Measurements from ENCODE around the gene SFTA2. TPM values are rescaled to one million over a fixed set of nuclear protein-coding genes. Genes with fewer than 3 reads are reported as not detected.

The SFTA2 gene
- polyA plus RNA-seq, 1 donor (not counting 4 experiments of a cell fraction or from before 2014, with no cell fraction given) = not detected

DNA sequence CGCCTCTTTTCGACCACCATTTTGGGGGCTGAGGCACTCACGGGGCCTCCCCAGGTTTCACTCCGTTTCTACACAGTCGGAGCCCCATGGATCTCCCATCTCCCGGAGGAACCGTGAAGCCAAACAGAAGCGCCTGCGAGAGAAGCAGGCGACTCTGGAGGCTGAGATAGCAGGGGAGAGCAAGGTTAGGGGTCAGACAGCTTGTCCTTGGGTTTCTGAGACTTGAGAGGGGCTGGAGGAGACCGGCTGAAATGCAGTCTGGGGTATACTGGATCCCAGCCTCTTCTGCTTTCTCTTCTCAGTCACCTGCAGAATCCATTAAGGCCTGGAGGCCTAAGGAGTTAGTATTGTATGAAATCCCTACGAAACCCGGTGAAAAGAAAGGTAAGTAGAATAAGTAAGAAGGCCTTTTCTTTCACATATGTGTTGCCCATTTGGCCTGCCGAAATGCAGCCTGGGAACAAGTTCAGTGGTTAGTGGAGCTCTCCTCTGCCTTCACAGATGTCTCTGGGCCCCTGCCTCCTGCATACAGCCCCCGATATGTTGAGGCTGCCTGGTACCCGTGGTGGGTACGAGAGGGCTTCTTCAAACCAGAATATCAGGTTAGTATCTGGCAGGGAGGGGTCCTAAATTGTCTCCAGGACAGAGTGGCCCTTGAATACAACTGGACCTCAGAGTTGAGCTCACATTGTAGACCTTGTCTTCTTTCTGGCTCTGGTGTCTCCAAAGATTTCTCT, 16.9 kb downstream of the SFTA2 start:
- Histone ChIP-seq H3K36me3 (ENCODE audit: control insufficient read depth in 2 of 2, extremely low read depth in 1 of 2, insufficient read depth in 2 of 2, low read length in 2 of 2) (peaks cover 26 to 27% of the 10 kb centered on the region in 2 experiments), H2AFZ (ENCODE audit: control insufficient read depth, low read length) (peak overlapping the region; percentile 75), H3K4me2 (ENCODE audit: control insufficient read depth, extremely low read depth, insufficient read depth, low read depth, low read length) (peak overlapping the region; percentile 96), H3K27ac (ENCODE audit: control insufficient read depth, insufficient read depth, low read length) (peak overlapping the region; percentile 59), H3K9me3 (ENCODE audit: control insufficient read depth, low read depth, low read length) (no peaks in the 10 kb centered on the region), H3K9ac (ENCODE audit: control insufficient read depth, extremely low read depth, insufficient read depth, low read length) (peak overlapping the region; percentile 87), H3K9me1 (ENCODE audit: control insufficient read depth, extremely low read depth, insufficient read depth, low read length) (no peaks in the 10 kb centered on the region), H3K79me2 (ENCODE audit: control insufficient read depth, insufficient read depth, low read length) (no peaks in the 10 kb centered on the region), H4K20me1 (ENCODE audit: control insufficient read depth, extremely low read depth, insufficient read depth, low read length) (no peaks in the 10 kb centered on the region), H3K27me3 (ENCODE audit: control insufficient read depth, extremely low read depth, insufficient read depth, low read length) (no peaks in the 10 kb centered on the region), H3K4me1 (ENCODE audit: control insufficient read depth, extremely low read depth, insufficient read depth, low read length) (peaks cover 22% of the 10 kb centered on the region), H3K4me3 (ENCODE audit: control insufficient read depth in 2 of 3, extremely low read depth in 1 of 3, insufficient read depth in 2 of 3, low read depth in 1 of 3, low read length in 3 of 3) (peak overlapping the region; percentile 45 to 77 (median 72))
- DNase-seq (ENCODE audit: low read depth, low spot score) = no peak
- dilution Hi-C loops (cut with MboI; ENCODE audit: extremely low pct_ligation_motif_present, low sequenced_read_pairs) = no loop called here
- TF ChIP-seq, protein P1, sequence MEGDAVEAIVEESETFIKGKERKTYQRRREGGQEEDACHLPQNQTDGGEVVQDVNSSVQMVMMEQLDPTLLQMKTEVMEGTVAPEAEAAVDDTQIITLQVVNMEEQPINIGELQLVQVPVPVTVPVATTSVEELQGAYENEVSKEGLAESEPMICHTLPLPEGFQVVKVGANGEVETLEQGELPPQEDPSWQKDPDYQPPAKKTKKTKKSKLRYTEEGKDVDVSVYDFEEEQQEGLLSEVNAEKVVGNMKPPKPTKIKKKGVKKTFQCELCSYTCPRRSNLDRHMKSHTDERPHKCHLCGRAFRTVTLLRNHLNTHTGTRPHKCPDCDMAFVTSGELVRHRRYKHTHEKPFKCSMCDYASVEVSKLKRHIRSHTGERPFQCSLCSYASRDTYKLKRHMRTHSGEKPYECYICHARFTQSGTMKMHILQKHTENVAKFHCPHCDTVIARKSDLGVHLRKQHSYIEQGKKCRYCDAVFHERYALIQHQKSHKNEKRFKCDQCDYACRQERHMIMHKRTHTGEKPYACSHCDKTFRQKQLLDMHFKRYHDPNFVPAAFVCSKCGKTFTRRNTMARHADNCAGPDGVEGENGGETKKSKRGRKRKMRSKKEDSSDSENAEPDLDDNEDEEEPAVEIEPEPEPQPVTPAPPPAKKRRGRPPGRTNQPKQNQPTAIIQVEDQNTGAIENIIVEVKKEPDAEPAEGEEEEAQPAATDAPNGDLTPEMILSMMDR (optimal IDR thresholded peaks at IDR 0.05 in 1 of 3, IDR thresholded peaks at IDR 0.05 in 1 of 3, conservative IDR thresholded peaks at IDR 0.05 in 1 of 3; ENCODE audit: extremely low read depth in 1 of 3, insufficient read depth in 2 of 3, low read length in 3 of 3) = no peak
- TF ChIP-seq EZH2 (IDR thresholded peaks at IDR 0.05; ENCODE audit: low read length) = no peak
- FAIRE-seq = no peak

DNA sequence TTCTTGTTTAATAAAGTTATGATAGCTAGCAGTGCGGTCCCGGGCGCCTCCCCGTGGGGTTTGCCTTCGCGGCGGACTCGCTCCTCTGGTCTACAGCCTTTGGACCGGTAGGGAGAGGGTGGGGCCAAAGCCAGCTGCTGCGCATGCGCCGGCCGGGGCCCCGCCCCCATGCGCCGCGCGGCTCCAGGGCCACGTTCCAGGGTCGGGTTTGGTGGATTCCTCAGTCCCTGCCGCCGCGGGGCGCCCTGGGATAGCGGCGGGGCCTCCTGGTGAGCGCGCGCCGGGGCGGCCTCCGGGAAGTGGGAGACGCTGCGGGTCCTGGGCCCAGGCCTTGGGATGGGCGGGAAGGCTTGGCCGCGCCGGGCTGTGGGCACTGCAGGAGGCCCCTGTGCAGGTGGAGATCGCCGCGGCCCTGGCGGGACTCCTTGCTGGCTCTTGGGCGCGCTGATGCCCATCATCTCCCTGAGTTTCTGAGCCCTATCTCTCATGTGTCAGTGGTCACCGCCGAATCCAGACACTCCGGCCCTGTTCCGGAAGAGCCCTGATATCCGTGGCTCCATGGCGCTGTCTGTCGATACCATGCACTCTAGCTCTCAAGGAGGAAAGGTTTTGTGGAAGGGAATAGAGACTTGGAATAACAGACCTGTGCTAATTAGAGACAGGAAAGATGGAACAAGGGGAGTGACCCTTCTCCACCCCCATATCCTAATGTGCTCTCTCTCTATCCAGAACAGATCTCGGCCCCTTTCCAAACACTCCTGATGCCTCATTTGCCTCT, 17.7 kb downstream of the SFTA2 start, which contains the start of gene VARS2:
Gene VARS2 (plus strand): TSS at position 163 of the 778 bp plus-strand sequence. CDS start 599 bp downstream, at position 762.
- Histone ChIP-seq H3K27ac (ENCODE audit: control insufficient read depth, insufficient read depth, low read length) (peak within 1 kb of the TSS; percentile 63), H3K9me1 (ENCODE audit: control insufficient read depth, extremely low read depth, insufficient read depth, low read length) (no peaks in the 10 kb centered on the region), H3K27me3 (ENCODE audit: control insufficient read depth, extremely low read depth, insufficient read depth, low read length) (no peaks in the 10 kb centered on the region), H3K4me3 (ENCODE audit: control insufficient read depth in 2 of 3, extremely low read depth in 1 of 3, insufficient read depth in 2 of 3, low read depth in 1 of 3, low read length in 3 of 3) (peak within 1 kb of the TSS; percentile 45 to 77 (median 72)), H3K79me2 (ENCODE audit: control insufficient read depth, insufficient read depth, low read length) (peaks cover under 1% of the 10 kb centered on the region), H4K20me1 (ENCODE audit: control insufficient read depth, extremely low read depth, insufficient read depth, low read length) (no peaks in the 10 kb centered on the region), H3K9me3 (ENCODE audit: control insufficient read depth, low read depth, low read length) (no peaks in the 10 kb centered on the region), H2AFZ (ENCODE audit: control insufficient read depth, low read length) (peak within 1 kb of the TSS; percentile 75), H3K9ac (ENCODE audit: control insufficient read depth, extremely low read depth, insufficient read depth, low read length) (peak within 1 kb of the TSS; percentile 87), H3K4me1 (ENCODE audit: control insufficient read depth, extremely low read depth, insufficient read depth, low read length) (peaks cover 23% of the 10 kb centered on the region), H3K4me2 (ENCODE audit: control insufficient read depth, extremely low read depth, insufficient read depth, low read depth, low read length) (peak within 1 kb of the TSS; percentile 96), H3K36me3 (ENCODE audit: control insufficient read depth in 2 of 2, extremely low read depth in 1 of 2, insufficient read depth in 2 of 2, low read length in 2 of 2) (peaks cover 24 to 29% of the 10 kb centered on the region in 2 experiments)
- dilution Hi-C loops (cut with MboI; ENCODE audit: extremely low pct_ligation_motif_present, low sequenced_read_pairs) = no loop called here
- no peak for FAIRE-seq
- peak; percentile 84 for DNase-seq (ENCODE audit: low read depth, low spot score)
- TF ChIP-seq EZH2 (IDR thresholded peaks at IDR 0.05; ENCODE audit: low read length) = no peak
- TF ChIP-seq, protein P1 (optimal IDR thresholded peaks at IDR 0.05 in 1 of 3, IDR thresholded peaks at IDR 0.05 in 1 of 3, conservative IDR thresholded peaks at IDR 0.05 in 1 of 3; ENCODE audit: extremely low read depth in 1 of 3, insufficient read depth in 2 of 3, low read length in 3 of 3) = peak; percentile 29 to 56 (median 51)

Data from keratinocyte (primary cell).